ENCODE results near the gene RPS24. TPM values are rescaled to one million over a fixed set of nuclear protein-coding genes. Genes with fewer than 3 reads are reported as not detected.

The RPS24 gene
- total RNA-seq, 2 donors from 2014 or later = 1,060 to 1,748 TPM

GRCh38 chr10:78029269-78030226 is 4.1 kb upstream of the RPS24 start, which contains the start of gene POLR3A:
POLR3A (minus strand) TSS chr10:78029515; CDS start chr10:78029407, 108 bp downstream.
- Histone ChIP-seq H3K4me3 (peak within 1 kb of the TSS; percentile 95 to 99), H3K27ac (peak within 1 kb of the TSS; percentile 79 to 83), H3K9me3 (no peaks in the 10 kb centered on the region), H3K36me3 (peaks cover 15% of the 10 kb centered on the region), H3K27me3 (no peaks in the 10 kb centered on the region), H3K4me1 (peaks cover 0 to 24% of the 10 kb centered on the region in 2 donors)
- DNase-seq (ENCODE audit: low spot score) = peak; percentile 96
- TF ChIP-seq, protein P1, sequence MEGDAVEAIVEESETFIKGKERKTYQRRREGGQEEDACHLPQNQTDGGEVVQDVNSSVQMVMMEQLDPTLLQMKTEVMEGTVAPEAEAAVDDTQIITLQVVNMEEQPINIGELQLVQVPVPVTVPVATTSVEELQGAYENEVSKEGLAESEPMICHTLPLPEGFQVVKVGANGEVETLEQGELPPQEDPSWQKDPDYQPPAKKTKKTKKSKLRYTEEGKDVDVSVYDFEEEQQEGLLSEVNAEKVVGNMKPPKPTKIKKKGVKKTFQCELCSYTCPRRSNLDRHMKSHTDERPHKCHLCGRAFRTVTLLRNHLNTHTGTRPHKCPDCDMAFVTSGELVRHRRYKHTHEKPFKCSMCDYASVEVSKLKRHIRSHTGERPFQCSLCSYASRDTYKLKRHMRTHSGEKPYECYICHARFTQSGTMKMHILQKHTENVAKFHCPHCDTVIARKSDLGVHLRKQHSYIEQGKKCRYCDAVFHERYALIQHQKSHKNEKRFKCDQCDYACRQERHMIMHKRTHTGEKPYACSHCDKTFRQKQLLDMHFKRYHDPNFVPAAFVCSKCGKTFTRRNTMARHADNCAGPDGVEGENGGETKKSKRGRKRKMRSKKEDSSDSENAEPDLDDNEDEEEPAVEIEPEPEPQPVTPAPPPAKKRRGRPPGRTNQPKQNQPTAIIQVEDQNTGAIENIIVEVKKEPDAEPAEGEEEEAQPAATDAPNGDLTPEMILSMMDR (IDR thresholded peaks at IDR 0.05) = peak; percentile 69 to 81

DNA sequence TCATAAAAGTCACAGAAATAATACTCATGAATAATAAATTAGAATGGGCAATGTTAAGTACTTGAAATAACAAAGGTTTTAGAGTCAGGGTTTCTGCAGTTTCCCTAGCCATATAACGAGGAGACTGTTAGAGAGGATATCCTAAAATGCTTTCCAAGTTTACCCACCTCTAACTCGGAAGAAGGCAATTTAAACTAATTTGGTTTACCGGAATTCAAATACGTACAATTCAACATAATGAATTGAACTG is 351 bp upstream of the RPS24 start:
- H3K4me1 ChIP-seq = peaks cover 0 to 36% of the 10 kb centered on the region in 2 donors
- no peaks in the 10 kb centered on the region for H3K27me3 ChIP-seq
- peaks cover 32% of the 10 kb centered on the region for H3K36me3 ChIP-seq
- no peaks in the 10 kb centered on the region for H3K9me3 ChIP-seq
- TF ChIP-seq, protein P1 (IDR thresholded peaks at IDR 0.05) = no peak
- H3K27ac ChIP-seq = peak overlapping the region; percentile 76 to 81
- no peak for DNase-seq (ENCODE audit: low spot score)
- H3K4me3 ChIP-seq = peak overlapping the region; percentile 79 to 82

GRCh38 chr10:78035025-78035424 is 1.4 kb downstream of the RPS24 start:
- Histone ChIP-seq H3K4me1 (peaks cover 0 to 27% of the 10 kb centered on the region in 2 donors), H3K27ac (peak overlapping the region in 1 of 2 donors; percentile 81), H3K4me3 (no peak overlapping the region), H3K9me3 (no peaks in the 10 kb centered on the region), H3K27me3 (no peaks in the 10 kb centered on the region), H3K36me3 (peaks cover 50% of the 10 kb centered on the region)
- TF ChIP-seq, protein P1 (IDR thresholded peaks at IDR 0.05) = no peak
- DNase-seq (ENCODE audit: low spot score) = no peak

GRCh38 chr10:78035437-78035836 is 1.8 kb downstream of the RPS24 start:
- H3K9me3 ChIP-seq = no peaks in the 10 kb centered on the region
- no peaks in the 10 kb centered on the region for H3K27me3 ChIP-seq
- no peak for DNase-seq (ENCODE audit: low spot score)
- no peak overlapping the region for H3K4me3 ChIP-seq
- H3K4me1 ChIP-seq = peaks cover 0 to 27% of the 10 kb centered on the region in 2 donors
- TF ChIP-seq, protein P1 (IDR thresholded peaks at IDR 0.05) = no peak
- H3K27ac ChIP-seq = no peak overlapping the region
- peaks cover 54% of the 10 kb centered on the region for H3K36me3 ChIP-seq

DNA sequence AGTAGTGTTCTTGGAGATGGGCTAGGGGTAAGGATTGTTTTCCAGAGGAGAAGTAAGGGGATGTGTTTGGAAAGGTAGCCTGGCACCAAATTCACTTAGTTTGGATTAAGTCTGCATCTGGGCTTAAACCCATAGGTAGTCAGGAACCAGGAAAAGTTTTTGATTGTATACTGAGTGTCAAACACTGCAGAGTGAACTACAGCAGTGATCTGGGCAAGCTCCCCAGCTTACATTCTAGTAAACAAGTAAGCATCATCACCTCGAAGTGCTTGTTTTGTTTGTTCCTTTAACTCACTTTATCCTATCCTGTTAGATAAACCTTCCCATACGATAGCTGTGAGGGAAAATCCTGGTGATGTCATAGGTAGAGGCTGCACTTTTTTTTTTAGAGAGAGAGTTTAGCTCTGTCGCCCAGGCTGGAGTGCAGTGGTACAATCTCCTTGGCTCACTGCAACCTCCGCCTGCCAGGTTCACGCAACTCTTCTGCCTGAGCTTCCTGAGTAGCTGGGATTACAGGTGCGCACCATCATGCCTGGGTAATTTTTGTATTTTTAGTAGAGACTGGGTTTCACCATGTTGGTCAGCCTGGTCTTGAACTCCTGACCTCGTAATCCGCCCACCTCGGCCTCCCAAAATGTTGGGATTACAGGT is 2.4 kb downstream of the RPS24 start:
- no peak overlapping the region for H3K27ac ChIP-seq
- H3K4me3 ChIP-seq = no peak overlapping the region
- no peaks in the 10 kb centered on the region for H3K9me3 ChIP-seq
- TF ChIP-seq, protein P1 (IDR thresholded peaks at IDR 0.05) = no peak
- H3K27me3 ChIP-seq = no peaks in the 10 kb centered on the region
- DNase-seq (ENCODE audit: low spot score) = no peak
- peaks cover 60% of the 10 kb centered on the region for H3K36me3 ChIP-seq
- H3K4me1 ChIP-seq = peaks cover 0 to 27% of the 10 kb centered on the region in 2 donors

Data from right atrium auricular region (tissue), 2 donors.